H1 (cell line): Measurements from ENCODE around the gene DAAM1. TPM values are rescaled to one million over a fixed set of nuclear protein-coding genes. Genes with fewer than 3 reads are reported as not detected.

Source experiments
- polyA plus RNA-seq, 7 experiments: library from polyadenylated mRNA; depleted of rRNA in 3 of 7; stranded (reverse) in 5 of 7; unstranded in 2 of 7; fragments of >200 nt in 5 of 7; fragments of 200-250 nt in 2 of 7; gene quantifications; 1 replicate in 5 of 7; 2 replicates in 1 of 7; 4 replicates in 1 of 7; pipeline versions ENCODE4 v1.2.1 to v1.2.3, GENCODE V29; 2011 to 2013; ENCODE audit warnings: missing spikeins in 2 of 7, mixed read lengths in 2 of 7
- total RNA-seq: library from RNA; stranded (reverse); fragmentation: NEBNext Ultra II Directional; extraction: Animal tissue kit (Norgen Biotek cat#: 25700); gene quantifications from 2 replicates; pipeline ENCODE4 v1.2.1, GENCODE V29; 2021
- TF ChIP-seq, protein P1 (sequence below): IDR thresholded peaks from 2 replicates; pipeline ENCODE4 v1.6.1; 2012; ENCODE audit warnings: low read length, inconsistent platforms

The DAAM1 gene
- total and polyA plus RNA-seq, 2 of the 8 experiments (the other 6 are each of a cell fraction or from before 2014, with no cell fraction given) = 5.0 to 44.9 TPM

- TF ChIP-seq, protein P1, sequence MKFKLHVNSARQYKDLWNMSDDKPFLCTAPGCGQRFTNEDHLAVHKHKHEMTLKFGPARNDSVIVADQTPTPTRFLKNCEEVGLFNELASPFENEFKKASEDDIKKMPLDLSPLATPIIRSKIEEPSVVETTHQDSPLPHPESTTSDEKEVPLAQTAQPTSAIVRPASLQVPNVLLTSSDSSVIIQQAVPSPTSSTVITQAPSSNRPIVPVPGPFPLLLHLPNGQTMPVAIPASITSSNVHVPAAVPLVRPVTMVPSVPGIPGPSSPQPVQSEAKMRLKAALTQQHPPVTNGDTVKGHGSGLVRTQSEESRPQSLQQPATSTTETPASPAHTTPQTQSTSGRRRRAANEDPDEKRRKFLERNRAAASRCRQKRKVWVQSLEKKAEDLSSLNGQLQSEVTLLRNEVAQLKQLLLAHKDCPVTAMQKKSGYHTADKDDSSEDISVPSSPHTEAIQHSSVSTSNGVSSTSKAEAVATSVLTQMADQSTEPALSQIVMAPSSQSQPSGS = no peak
These were observed 34.1 kb upstream of the DAAM1 start (continued) for GRCh38 chr14:59154373-59154772.
